Suprapubic skin (tissue), 4 donors: ENCODE data around the gene KRT77.

ENCODE experiments used
- CTCF ChIP-seq, 2 donors: fragments of 200-600 bp in 1 of 2; fragments of 450-650 bp in 1 of 2; sonication (generic) in 1 of 2; IDR thresholded peaks; one replicate each; pipeline ENCODE4 v1.5.1; 2016 to 2019; ENCODE audit warnings: antibody characterized with exemption in 2 of 2, mild to moderate bottlenecking in 1 of 2, moderate library complexity in 1 of 2
- EP300 ChIP-seq: sonication (generic); formaldehyde crosslinking; IDR thresholded peaks from one replicate; pipeline ENCODE4 v1.6.1; 2017; ENCODE audit warnings: antibody characterized with exemption
- POLR2A ChIP-seq, 2 donors: fragments of 450-650 bp; IDR thresholded peaks; one replicate each; pipeline ENCODE4 v1.6.1; 2017; ENCODE audit warnings: antibody characterized with exemption in 2 of 2, mild to moderate bottlenecking in 2 of 2, moderate library complexity in 2 of 2
- POLR2AphosphoS5 ChIP-seq, 3 donors: sonication (generic); formaldehyde crosslinking; IDR thresholded peaks; one replicate each; pipeline ENCODE4 v1.6.1; 2017; ENCODE audit warnings: antibody characterized with exemption in 3 of 3

GRCh38 chr12:52651726-52652261 is 51.5 kb downstream of the KRT77 start, which contains the start of gene KRT2:
- TF ChIP-seq EP300, result no peak
- TF ChIP-seq POLR2A (IDR thresholded peaks at IDR 0.05), result no peak
- no peak for TF ChIP-seq CTCF (IDR thresholded peaks at IDR 0.05)
- no peak for TF ChIP-seq POLR2AphosphoS5 (IDR thresholded peaks at IDR 0.05)
